Osteocyte (in vitro differentiated cells): ENCODE measurements around the gene GATA3. TPM values are rescaled to one million over a fixed set of nuclear protein-coding genes. Genes with fewer than 3 reads are reported as not detected.

Source experiments
- DNase-seq: peaks from one replicate; pipeline ENCODE4 v3.0.0; 2021; ENCODE audit warnings: mixed read lengths; ENCODE audit not compliant: unreplicated experiment; ENCODE audit errors: extremely low spot score
- H3K27ac Mint-ChIP-seq: one replicate; pipeline ENCODE4 v1.8.0; 2021; ENCODE audit warnings: mild to moderate bottlenecking, mixed read lengths; ENCODE audit not compliant: unreplicated experiment
- H3K27me3 Mint-ChIP-seq: one replicate; pipeline ENCODE4 v1.8.0; 2021; ENCODE audit warnings: mixed read lengths; ENCODE audit not compliant: unreplicated experiment
- H3K36me3 Mint-ChIP-seq: one replicate; pipeline ENCODE4 v1.8.0; 2021; ENCODE audit warnings: mixed read lengths; ENCODE audit not compliant: unreplicated experiment
- H3K4me1 Mint-ChIP-seq: one replicate; pipeline ENCODE4 v1.8.0; 2021; ENCODE audit warnings: mixed read lengths; ENCODE audit not compliant: unreplicated experiment
- H3K4me3 Mint-ChIP-seq: one replicate; pipeline ENCODE4 v1.8.0; 2021; ENCODE audit warnings: mild to moderate bottlenecking, moderate library complexity, mixed read lengths; ENCODE audit not compliant: unreplicated experiment
- H3K9me3 Mint-ChIP-seq: one replicate; pipeline ENCODE4 v1.8.0; 2021; ENCODE audit warnings: mixed read lengths; ENCODE audit not compliant: unreplicated experiment
- total RNA-seq: library from RNA; stranded (reverse); gene quantifications from 2 replicates; pipeline ENCODE4 v1.2.1, GENCODE V29; 2021
- TF ChIP-seq, protein P1 (sequence below): fragments of 200-600 bp; sonication (generic); IDR thresholded peaks from 2 replicates; pipeline ENCODE4 v1.5.0; 2021; ENCODE audit warnings: antibody characterized with exemption, mild to moderate bottlenecking, moderate library complexity

GATA3 gene
- total RNA-seq, 1 donor from 2014 or later: not detected

DNA sequence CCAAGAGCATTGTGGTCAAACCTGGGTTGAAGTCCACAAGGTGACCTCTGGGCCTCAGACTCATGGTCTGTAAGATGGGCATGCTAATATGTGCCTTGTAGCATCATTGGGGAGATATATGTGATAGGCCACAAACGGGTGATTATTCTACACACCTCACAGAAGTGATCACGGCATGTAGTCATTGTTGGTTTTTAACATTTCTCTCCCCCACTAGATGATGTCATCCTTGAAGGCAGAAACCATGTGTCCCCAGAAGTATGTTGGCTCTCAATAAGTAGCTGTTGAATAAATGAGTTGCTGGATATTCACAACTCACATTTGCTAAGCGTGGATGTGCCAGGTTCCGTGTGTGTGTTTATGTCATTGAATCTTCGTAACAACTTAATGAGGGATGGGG, 42.4 kb downstream of the GATA3 start:
- no peak for DNase-seq
- H3K4me1 Mint-ChIP-seq: no peaks in the 10 kb centered on the region
- no peaks in the 10 kb centered on the region for H3K27me3 Mint-ChIP-seq
- no peaks in the 10 kb centered on the region for H3K36me3 Mint-ChIP-seq
- H3K9me3 Mint-ChIP-seq: no peaks in the 10 kb centered on the region
- no peak overlapping the region for H3K27ac Mint-ChIP-seq
- no peak overlapping the region for H3K4me3 Mint-ChIP-seq
- TF ChIP-seq, protein P1, sequence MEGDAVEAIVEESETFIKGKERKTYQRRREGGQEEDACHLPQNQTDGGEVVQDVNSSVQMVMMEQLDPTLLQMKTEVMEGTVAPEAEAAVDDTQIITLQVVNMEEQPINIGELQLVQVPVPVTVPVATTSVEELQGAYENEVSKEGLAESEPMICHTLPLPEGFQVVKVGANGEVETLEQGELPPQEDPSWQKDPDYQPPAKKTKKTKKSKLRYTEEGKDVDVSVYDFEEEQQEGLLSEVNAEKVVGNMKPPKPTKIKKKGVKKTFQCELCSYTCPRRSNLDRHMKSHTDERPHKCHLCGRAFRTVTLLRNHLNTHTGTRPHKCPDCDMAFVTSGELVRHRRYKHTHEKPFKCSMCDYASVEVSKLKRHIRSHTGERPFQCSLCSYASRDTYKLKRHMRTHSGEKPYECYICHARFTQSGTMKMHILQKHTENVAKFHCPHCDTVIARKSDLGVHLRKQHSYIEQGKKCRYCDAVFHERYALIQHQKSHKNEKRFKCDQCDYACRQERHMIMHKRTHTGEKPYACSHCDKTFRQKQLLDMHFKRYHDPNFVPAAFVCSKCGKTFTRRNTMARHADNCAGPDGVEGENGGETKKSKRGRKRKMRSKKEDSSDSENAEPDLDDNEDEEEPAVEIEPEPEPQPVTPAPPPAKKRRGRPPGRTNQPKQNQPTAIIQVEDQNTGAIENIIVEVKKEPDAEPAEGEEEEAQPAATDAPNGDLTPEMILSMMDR: no peak

DNA sequence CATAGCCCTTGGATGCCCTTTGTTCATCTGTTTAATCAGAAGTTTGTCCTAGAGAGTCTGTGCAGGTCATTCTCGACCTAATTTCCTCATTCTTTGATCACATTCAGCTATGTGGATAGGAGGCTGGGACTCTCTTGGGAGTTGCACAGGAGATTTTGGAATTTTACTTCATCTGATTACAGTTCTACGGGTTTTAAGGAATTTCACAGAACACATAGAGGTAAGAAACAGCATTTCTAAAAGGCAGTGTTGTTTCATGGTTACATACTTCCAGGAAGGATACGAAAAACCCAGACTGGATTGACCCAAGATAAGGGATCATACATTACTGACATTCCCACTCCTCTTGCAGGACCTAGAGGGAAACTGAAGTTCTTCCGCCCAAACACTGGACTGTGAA, 45.9 kb downstream of the GATA3 start:
- DNase-seq: no peak
- TF ChIP-seq, protein P1: no peak
- Mint-ChIP-seq H3K4me1 (no peaks in the 10 kb centered on the region), H3K9me3 (no peaks in the 10 kb centered on the region), H3K36me3 (no peaks in the 10 kb centered on the region), H3K27me3 (no peaks in the 10 kb centered on the region), H3K27ac (no peak overlapping the region), H3K4me3 (no peak overlapping the region)

DNA sequence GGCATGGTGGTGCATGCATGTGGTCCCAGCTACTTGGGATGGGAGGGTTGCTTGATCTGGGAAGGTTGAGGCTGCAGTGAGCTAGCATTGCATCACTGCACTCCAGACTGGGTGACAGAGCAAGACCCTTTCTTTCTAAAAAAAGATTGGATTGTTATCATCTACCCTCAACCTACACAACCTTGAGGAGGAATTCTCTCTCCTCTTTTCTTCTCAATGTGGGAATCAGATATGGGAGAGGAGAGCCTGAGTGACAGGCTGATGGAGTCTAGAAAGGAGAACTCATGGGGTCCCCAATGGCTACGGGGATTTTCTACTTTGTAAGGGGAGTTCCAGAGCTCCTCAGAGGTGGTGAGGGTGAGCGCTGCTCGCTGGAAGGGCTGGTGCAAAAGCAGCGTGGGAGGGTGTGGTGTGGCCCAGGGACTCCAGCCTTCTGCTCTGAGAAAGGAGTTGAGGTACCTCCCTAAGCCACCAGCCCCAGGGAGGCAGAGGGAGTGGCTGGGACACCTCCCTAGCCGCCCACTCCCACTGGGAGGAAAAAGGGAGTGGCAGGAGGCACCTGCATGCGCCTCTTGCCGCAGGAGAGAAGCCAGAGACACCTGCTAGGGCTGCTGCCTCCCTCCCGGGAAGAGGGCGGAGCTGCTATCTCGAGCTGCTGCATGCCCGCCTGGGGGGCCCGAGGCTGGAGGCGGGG, 48.4 kb downstream of the GATA3 start:
- Mint-ChIP-seq H3K27ac (no peak overlapping the region), H3K9me3 (no peaks in the 10 kb centered on the region), H3K36me3 (no peaks in the 10 kb centered on the region), H3K4me1 (no peaks in the 10 kb centered on the region), H3K27me3 (peaks cover 2% of the 10 kb centered on the region), H3K4me3 (no peak overlapping the region)
- TF ChIP-seq, protein P1: no peak
- DNase-seq: no peak

DNA sequence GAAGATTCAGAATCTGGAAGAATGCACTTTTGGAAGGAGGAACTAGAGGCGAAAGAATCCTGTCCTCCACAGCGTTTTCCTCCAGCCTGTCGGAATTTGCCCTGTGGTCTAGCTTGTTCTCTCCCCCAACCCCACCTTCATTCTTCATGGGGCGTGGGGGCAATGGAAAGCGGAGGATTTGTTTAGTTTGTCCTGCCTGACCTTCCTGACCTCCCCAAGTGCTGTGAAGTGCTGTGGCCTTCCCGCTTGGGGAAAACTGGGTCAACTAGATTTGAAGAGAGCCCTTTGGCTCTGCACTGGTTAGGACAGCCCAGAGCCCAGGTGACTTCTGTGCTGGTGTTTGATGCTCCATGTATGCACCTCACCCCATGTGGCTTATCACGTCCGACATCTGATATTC, 49.1 kb downstream of the GATA3 start:
- no peak for DNase-seq
- TF ChIP-seq, protein P1: no peak
- Mint-ChIP-seq H3K9me3 (no peaks in the 10 kb centered on the region), H3K36me3 (no peaks in the 10 kb centered on the region), H3K4me1 (no peaks in the 10 kb centered on the region), H3K27ac (no peak overlapping the region), H3K4me3 (no peak overlapping the region), H3K27me3 (peaks cover 2% of the 10 kb centered on the region)

DNA sequence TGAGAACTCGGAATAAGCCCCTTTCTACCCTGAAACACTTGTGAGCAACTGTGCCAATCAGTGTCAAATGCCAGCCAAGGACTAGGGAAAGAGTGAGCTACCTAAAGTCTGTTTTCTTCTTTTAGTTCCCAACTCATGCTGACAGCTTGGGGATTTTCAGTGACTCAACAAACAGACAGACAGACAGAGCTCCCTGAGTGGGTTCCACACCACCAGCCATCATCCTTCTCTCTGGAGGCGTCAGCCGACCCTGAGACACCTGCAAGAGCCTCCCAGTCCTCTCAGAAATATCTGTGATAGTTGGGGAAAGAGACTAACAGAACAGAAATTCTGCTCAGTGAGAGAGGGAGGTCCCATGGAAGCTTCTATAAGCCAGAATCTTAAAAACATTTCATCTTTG, 49.5 kb downstream of the GATA3 start:
- TF ChIP-seq, protein P1: no peak
- Mint-ChIP-seq H3K4me3 (no peak overlapping the region), H3K27ac (no peak overlapping the region), H3K36me3 (no peaks in the 10 kb centered on the region), H3K4me1 (no peaks in the 10 kb centered on the region), H3K9me3 (no peaks in the 10 kb centered on the region), H3K27me3 (peaks cover 2% of the 10 kb centered on the region)
- no peak for DNase-seq
